Islet precursor cell (in vitro differentiated cells): Measurements from ENCODE around the gene BRSK1.

Experiments
- DNase-seq: peaks from one replicate; pipeline ENCODE4 v3.0.0-alpha.2; 2018

The BRSK1 gene

DNA sequence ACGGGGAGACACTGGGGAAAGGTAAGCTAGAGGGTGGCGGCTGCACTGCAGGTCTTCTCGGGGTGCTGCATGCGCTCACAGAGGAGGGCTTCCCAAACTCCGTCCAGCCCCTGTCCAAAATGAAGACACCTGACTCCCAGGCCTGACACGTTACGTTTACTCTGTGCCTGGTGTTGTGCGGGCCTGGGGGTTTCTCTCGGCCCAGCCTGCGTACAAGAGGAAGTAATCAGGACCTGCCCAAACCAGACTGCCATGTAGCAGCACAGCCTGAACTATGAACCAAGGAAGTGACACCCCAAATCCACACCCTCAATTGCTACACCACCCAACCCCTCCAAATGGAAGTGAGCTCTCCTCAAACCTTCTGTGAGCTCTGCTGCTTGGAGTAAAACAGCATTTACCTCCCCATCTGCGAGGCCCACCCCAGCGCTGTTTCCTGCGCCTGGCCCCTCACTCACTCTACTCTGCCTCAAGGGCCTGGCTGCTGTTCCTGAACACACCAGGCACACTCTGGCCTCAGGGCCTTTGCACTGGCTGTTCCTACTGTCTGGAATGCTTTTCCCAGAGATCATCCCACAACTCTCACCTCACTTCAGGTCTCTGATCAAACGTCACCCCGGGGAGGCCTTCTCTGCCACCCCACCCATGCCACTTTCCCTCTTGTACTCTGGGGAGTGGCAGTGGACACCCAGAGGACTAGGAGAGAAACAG lies 6.9 kb upstream of the BRSK1 start:
- DNase-seq = no peak

DNA sequence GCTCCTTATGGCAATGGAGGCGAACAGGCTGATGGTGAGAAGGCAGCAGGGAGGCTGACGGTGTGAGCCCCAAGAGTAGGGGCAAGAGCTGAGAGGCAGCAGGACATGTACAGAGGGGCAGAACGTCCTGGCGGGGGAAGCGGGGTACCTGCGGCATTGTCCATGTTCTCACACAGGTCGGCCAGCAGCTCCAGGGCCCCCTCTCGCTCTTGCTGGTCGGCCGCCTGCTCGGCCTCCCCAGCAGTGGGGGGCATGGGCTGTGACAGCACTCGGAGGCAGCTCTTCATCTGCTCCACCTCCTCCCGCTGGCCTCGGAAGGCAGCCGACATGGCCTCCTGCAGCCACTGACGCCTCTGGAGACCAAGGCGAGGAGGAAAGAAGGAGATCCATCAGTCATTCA lies 6.3 kb upstream of the BRSK1 start:
- DNase-seq = no peak

DNA sequence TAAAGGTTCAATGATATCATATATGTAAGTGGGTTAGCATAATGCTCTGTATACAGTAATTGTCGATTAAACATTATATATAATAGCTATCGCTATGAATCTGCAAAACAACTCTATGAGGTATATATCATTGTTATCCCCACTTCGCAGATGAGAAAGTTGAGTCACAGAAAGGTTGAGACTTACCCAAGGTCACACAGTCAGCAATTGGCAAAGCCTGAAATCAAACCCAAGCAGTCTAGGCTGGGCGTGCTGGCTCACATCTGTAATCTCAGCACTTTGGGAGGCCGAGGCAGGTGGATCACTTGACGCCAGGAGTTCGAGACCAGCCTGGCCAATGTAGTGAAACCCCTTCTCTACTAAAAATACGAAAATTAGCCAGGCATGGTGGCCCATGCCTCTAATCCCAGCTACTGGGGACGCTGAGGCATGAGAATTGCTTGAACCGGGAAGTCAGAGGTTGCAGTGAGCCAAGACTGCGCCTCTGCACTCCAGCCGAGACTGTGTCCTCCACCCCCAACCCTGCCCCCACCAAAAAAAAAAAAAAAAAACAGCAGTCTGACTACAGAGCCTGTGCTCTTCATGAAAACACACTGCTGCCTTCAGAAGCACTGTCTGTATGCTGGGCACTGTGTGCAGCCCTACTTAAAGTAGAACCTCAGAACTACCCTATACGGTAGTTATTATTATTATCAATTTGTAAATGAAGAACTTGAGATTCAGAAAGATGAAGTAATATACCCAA lies 5.2 kb upstream of the BRSK1 start:
- DNase-seq = no peak

DNA sequence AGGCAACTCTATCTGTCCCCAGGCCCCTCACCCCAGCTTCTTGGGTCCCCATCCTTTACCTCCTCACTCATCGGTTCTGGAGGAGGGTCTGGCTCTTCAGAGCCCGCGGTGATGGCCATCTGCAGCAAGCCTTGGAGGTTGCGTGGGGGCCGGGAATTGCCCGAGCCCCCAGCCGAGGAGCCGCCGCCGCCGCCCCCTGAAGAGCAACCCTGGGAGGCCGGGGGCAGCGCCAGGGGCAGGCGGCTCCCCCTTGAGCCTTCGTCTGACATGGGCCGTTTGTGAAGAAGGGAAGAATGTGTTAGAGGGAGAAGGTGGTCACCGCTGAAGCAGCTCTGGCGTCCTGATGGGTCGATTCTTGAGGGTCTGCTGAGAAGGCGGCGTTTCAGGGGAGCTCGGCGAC lies 4.5 kb upstream of the BRSK1 start:
- DNase-seq = no peak

DNA sequence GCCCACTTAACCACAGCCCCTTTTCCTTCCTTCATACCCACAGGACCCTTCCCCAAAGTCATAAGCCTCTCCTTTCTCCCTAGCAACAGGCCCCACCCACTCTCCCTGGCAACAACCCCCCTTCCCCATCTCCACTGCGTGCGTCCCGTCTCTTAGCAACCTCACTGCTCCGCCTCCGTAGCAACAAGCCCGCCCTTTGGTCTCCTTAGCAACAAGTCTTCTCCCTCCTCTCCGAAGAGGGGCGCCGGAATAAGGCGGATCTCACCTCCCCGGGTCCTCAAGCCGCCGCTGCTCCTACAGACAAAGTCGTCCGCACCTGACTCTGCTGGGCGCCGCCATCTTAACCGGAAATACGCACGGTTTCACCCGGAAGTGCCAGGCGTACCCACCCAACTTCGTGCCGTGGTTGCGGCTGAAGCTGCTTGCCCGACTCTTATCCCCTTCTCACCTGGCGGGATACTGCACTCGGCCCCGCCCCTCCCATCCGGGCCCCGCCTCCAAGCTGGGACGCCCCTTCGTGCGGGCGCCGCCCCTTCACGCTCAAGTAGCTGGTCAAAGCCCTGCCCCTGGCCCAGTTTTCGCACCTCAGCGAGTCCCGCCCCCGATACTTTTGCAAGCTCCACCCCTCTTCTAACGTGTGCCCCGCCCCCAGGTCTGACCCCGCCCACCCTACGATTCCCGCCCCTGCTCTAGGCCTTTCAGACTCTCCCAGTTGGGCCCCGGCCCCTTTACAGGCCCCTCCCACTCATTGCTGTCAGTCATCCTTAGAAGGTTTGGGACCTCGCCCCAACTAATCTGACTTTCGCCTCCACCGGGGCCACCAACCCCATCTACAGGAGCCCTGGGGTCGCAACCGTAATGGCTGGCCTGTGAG lies 3.8 kb upstream of the BRSK1 start, which contains the start of gene HSPBP1:
Gene HSPBP1 (minus strand): TSS at position 341 of the 874 bp plus-strand sequence. CDS start 502 bp downstream, outside the sequence.
- DNase-seq = peak; percentile 99

DNA sequence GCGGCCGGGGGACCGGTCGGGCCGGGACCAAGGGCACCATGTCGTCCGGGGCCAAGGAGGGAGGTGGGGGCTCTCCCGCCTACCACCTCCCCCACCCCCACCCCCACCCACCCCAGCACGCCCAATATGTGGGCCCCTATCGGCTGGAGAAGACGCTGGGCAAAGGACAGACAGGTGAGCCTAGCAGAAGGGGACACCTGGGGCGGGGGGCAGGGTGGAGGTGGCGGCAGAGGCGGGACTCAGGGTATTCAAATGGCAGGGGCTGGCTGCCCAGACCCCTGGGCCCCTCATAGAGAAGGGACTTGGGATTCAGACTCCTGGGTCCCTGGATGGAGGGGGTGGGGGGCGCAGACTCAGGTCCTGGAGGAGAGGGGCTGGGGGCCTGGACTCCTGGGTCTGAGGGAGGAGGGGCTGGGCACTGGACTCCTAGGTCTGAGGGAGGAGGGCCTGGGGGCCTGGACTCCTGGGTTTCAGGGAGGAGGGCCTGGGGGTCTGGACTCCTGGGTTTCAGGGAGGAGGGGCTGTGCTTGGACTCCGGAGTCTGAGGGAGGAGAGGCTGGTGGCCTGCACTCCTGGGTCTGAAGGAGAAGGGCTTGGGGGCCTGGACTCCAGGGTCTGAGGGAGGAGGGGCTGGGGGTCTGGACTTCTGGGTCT lies 735 bp downstream of the BRSK1 start:
- DNase-seq = no peak

DNA sequence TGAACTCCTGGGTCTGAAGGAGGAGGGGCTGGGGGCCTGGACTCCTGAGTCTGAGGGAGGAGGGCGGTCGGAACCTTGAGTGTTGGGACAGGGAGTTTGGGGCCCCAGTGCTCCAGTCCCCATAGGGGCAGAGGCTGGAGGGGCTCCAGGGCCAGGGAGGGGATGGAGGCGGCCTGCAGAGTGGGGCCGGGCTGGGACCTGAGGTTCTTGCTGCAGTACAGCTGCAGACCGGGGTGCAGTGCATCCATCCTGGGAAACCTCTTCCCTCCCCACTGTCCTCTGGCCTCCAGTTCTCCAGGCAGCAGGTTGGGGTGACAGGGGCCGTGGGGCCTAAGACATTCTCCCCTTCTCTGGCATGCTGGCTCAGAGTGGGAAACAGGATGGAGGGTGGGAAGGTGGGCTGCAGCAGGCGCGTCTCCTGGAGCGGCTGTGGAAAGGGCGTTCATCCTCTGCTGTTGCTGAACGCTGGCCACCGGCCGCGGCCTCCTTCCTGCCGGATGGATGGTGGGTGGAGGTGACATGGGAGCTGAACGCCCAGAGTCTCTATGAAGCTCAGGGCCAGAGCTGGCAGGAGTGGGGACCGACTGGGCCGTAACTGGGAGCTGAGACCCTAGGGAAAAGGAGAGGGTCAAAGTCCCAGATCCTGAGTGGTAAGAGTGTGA lies 1.6 kb downstream of the BRSK1 start:
- DNase-seq = no peak

DNA sequence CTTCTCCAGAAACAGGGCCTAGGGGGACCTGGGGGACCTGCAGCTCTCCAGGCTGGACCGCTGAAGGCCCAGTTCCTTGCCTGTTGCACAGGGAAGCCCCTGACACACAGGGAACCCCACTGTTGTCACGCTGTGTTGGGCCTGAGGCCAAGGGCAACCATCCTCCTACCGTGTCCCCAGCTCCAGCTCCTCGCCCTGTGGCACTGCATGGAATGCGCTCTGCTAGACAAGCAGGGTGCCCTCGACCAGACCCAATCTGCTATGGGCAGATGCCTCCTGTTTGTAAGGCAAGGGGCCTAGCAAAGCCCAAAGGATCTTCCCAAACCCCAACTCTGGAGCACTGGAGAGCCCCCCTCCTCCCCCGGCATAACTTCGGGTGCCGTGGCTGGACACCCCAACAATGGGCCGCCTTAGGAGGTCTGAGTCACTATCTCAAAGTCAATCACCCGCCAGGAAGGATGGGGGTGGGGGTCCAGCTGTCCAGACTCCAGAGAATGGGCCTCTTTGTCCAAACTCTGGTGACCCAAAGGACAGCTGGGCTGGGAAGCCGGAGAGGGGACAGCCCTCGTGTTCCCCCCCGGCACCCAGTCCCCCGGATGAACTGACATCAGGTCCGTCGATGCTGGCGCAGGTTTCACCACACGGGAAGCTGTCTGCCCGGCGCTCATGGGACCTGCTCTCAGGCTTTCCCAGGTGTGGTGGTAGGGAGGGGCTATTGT lies 3.7 kb downstream of the BRSK1 start:
- DNase-seq = no peak

DNA sequence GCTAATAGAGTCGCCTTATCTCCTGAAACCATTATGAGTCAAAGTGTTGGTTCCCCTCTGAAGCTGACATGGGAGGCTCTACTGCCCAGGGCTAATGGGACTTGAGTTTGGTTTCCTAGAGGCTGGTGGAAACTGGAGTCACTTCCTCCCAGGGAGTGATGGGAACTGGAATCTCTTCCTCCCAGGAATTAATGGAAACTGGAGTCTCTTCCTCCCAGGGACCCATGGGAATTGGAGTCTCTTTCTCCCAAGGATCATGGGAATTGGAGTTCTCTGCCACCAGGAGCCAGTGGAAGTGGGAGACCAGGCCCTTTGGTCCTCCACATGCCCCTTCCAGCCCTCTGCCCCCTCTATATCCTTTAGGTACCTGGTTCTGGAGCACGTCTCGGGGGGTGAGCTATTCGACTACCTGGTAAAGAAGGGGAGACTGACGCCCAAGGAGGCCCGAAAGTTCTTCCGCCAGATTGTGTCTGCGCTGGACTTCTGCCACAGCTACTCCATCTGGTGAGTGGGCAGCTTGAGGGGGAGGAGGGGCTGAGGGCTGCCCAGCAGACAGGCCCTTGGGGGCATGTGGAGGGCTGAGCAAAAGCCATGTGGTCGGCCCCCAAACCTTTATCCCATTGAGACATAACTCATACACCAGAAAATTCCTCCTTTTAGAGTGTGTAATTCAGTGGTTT lies 5.5 kb downstream of the BRSK1 start:
- no peak for DNase-seq

DNA sequence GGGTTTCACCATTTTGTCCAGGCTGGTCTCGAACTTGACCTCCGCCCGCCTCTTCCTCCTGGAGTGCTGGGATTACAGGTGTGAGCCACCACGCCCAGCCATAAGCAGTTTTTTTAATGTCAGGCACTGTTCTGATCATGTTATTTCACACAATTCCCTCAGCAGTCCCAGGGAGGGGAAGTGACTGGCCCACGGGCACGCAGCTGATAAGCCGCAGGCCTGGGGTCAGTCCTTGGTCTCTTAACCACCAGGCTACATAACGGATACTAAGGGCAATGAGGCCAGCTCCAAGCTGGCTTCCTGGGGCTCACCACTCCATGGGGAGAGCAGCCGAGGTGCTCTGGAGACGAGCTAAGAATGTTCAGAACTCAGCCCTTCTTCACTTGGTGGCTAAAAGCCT lies 13.5 kb downstream of the BRSK1 start:
- DNase-seq = no peak

DNA sequence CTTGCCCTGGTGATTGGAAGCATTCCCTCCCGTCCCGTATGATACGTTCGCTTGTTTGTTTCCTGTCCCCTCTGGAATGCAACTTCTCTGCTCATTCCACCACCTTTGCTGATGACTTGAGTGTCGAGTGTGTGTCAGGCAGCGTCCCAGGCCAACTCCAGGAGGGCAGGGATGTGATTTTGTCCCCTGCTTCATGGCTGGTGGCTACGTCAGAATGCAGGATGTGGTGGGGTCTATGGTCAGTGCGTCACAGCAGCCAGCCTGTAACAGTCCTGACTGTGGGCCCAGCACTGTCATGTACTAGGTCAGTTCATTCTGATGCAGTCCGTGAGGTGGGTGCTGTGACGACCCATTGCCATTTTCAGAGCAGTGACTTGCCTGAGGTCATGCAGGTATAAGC lies 16.2 kb downstream of the BRSK1 start:
- no peak for DNase-seq

DNA sequence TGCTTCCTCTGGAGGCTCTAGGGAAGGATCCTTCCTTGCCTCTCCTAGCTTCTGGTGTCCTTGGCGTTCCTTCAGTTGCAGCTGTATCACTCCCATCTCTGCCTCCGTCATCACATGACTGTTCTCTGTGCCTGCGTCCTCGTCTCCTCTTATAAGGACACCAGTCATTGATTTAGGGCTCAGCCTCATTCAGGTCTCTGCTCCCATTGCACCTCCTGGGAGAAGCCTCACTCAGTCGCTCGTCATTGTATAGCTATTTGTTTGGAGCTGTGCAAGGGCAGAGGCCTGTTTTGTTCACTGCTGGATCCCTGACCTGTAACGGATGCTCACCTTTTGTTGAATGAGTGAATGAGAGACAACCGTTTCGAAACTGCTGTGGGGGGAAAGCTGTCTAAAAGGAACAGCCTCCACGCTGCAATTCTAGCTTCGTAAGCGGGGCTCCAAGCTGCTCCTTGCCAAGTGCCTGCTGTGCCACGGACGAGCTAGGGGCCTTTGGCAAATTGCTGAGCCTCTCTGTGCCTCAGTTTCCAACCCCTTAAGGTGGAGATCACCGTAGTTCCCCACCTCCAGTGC lies 17.2 kb downstream of the BRSK1 start:
- no peak for DNase-seq

DNA sequence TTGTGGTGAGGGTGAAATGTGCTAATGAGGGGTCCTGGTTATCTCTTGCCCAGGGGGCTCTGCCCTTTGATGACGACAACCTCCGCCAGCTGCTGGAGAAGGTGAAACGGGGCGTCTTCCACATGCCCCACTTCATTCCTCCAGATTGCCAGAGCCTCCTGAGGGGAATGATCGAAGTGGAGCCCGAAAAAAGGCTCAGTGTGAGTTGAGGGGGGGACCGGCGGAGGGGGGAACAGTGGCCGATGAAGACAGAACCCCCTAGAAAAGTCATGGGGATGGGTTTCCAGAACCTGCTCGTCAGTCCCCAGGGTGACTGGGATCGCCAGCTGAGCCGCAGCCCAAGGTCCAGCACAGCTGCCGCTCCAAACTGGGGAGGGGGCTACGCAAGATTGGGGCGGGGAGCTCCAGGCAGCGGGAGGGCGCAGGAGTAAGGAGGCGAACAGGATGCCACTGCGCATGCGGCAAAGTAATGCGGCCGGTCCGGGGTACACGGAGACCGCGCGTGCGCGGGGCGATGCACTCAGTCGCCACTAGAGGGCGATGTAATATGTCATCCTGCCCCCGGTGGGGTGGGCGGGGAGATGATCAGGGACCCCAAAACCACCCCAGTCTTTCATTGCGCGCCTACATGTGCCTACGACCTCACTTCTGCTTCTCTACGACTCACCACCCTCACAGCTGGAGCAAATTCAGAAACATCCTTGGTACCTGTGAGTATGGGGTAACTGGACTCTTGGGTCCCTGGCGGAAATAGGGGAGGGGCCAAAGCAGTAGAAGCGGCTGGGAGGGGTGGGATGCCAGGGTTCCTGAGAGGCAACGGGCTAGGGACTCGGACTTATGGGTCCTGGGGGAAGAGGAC lies 17.9 kb downstream of the BRSK1 start:
- DNase-seq = peak; percentile 80

DNA sequence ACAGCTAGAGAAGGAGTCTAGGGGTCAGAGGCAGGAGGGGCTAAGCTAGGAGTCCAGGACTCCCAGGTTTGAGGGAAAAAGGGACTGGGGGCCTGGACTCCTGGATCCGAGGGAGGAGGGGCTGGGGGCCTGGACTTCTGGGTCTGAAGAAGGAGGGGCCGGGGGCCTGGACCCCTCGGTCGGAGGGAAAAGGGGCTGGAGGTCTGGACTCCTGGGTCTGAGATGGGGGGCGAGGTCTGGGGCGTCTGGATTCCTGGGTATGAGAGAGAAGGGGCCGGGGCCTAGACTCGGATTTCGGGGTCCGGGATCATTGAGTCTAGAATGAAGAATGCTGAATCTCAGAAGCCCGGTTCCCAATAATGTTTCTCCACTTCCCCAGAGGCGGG lies 18.5 kb downstream of the BRSK1 start:
- no peak for DNase-seq

DNA sequence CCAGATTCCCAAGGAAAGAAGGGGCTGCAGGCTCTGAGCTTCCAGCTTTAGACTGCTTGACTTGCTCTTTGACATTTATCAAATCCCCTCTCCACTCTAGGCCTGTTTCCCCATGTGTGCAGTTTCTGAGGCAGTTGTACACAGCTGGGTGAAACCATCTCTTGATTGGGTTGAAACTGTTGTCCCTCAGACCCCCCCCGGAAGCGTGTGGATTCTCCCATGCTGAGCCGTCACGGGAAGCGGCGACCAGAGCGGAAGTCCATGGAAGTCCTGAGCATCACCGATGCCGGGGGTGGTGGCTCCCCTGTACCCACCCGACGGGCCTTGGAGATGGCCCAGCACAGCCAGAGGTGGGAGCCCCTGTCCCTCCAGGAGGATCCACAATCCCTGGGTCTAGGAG lies 19.7 kb downstream of the BRSK1 start:
- DNase-seq = no peak

DNA sequence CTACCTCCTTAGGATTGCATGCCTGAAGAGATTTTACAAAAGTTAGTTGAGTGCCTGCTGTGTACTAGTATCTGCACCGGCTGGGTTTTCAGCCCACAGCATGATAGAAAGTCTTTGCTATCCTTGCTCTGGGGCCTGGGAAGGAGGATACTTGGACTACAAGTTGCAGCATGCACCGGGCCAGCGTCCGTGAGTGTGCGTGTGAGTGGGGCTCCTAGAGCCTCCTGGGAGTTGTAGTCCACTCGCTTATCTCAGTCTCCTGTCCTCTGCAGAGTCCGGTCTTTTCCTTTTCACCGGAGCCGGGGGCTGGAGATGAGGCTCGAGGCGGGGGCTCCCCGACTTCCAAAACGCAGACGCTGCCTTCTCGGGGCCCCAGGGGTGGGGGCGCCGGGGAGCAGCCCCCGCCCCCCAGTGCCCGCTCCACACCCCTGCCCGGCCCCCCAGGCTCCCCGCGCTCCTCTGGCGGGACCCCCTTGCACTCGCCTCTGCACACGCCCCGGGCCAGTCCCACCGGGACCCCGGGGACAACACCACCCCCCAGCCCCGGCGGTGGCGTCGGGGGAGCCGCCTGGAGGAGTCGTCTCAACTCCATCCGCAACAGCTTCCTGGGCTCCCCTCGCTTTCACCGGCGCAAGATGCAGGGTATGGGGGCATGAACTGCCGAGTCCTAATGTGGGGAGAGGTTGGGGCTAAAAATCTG lies 20.6 kb downstream of the BRSK1 start:
- peak; percentile 70 for DNase-seq

DNA sequence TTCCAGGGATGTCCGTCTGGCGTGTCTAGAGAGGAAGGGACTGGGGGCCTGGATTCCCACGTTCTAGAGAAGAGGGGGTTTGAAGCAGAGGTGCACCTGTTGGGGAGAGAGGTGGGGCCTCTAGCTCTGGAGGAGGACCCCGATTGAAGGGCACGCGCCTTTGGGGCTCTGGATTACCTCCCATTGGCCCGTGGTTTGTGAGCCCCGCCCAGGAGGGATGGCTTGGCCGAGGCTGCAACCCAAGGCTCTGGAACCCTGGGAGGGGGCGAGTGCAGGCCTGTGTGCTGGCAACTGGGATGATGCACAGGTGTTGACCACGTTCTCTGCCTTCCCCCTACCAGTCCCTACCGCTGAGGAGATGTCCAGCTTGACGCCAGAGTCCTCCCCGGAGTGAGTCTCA lies 21.2 kb downstream of the BRSK1 start:
- DNase-seq = no peak

DNA sequence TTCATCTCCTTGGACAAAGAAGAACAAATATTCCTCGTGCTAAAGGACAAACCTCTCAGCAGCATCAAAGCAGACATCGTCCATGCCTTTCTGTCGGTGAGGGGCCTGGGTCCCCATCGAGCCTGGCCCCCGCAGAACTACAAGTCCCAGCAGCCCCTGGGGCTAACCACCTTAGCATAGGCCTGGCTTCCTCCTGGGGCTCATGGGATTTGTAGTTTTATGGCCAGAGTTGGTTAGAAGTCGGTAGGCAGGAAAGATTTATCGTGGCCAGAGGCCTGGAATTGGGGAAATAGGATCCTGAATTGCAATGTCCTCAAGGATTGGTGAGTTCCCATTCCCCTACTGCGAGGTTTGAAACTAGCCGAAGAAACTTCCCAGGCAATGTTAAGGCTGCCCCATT lies 21.7 kb downstream of the BRSK1 start:
- DNase-seq = no peak

DNA sequence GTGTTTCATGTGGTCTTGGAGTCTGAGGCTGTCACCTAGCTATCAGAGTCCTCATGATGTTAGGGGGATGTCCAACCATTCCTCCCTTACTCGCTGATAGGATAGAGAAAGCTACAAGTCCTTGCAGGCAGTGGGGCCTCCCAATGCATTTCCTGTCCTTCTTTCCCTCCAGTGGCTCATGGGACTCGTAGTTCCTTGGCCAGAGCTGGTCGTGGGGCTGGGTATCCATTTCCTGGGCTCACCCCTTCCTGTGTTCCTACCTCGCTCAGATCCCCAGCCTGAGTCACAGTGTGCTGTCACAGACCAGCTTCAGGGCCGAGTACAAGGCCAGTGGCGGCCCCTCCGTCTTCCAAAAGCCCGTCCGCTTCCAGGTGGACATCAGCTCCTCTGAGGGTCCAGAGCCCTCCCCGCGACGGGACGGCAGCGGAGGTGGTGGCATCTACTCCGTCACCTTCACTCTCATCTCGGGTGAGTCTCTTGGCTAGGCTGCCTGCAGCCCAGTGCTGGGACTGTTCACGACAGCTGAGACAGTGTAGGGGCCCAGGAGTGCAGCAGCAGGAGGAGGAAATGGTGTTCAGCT lies 22.3 kb downstream of the BRSK1 start:
- no peak for DNase-seq
